Measurements from ENCODE around the gene RSRP1.

Gene RSRP1

DNA sequence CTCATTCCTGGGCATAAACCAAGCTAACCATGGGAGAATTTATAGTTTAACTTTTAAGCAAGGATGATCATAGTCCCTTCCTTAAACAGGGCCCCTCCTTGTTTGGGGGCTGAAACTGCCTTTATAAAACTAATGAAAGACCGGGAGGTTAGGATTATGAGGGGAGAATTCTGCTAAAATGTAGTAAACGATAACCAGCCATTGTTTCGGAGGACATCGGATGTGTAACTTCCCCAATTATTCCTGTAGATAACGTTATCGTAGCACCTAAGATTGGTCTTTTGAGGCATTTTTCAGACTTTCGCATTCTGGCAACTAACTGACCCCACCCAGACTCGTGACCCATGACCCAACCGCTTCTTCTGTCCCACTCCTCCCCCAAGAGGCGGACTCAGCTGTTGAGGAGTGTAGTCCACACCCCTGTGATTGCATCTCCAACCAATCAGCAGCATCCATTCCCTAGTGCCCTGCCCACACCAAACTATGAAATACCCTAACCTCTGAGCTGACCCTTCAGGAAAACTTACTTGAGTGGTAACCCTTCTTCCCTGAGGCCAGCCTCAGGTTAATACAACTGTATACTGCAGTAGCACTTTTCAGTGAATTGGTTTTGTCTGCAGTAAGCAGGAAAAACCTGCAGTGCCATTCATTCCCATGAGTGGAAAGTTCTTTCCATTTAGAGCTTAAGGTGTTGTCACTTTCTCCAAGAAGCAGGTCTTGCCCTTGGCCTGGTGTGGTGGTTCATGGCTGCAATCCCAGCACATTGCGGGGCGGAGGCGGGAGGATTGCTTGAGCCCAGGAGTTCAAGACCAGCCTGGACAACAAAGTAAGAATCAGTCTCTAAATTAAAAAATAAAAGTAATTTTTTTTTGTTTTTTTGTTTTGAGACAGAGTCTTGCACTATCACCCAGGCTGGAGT is 14.1 kb downstream of the RSRP1 start:
- DNase-seq: peak; percentile 97 to 99
- TF ChIP-seq POLR2A (IDR thresholded peaks at IDR 0.05; ENCODE audit: low read length) (peak; percentile 86), GATA1 (IDR thresholded peaks at IDR 0.05; ENCODE audit: low read depth, low read length) (peak; percentile 72)

DNA sequence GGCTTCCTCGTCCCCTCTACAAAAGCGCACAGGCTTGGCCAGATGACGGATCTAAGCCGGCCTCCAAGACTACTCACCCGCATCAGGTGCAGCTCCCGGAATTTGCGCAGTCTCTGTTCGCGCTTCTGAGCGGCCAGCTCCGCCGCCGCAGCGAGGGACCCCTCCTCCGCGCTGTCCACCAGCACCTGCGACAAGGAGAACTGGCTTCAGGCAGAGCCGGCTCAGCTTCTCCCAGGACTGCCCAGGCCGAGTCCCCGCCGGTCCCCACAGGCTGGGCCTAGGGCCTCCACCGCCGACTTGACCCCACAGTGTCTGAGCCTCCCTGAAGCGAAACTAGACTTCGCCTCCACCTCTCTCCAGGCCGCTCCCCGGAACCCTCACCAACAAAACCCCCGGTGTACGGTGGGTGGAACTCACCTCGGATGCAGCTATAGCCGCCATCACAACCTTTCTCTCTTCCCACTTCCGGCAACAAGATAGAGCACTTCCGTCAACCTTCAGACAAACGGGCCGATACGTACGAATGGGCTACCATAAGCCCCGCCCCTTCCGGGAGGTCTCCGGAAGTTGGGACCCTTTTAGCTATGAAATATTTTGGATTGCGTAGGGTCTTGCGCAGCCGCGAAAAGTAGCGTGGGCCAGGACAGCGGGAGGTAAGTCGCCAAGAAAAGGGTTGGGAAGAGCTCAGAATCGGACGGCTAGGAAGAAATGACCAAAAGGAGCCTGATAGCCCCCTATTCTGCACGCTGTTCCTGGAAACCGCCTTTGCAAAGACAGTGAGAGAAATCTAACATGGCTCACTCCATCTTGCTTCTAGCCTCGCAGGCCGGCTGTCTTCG is 15.0 kb downstream of the RSRP1 start, which contains the start of gene SYF2:
Gene SYF2 (minus strand): TSS at position 476 of the 839 bp plus-strand sequence. CDS start 35 bp downstream, at position 441.
- DNase-seq: peak; percentile 95 to 96
- TF ChIP-seq POLR2A (IDR thresholded peaks at IDR 0.05; ENCODE audit: low read length) (peak; percentile 84), GATA1 (IDR thresholded peaks at IDR 0.05; ENCODE audit: low read depth, low read length) (no peak)

DNA sequence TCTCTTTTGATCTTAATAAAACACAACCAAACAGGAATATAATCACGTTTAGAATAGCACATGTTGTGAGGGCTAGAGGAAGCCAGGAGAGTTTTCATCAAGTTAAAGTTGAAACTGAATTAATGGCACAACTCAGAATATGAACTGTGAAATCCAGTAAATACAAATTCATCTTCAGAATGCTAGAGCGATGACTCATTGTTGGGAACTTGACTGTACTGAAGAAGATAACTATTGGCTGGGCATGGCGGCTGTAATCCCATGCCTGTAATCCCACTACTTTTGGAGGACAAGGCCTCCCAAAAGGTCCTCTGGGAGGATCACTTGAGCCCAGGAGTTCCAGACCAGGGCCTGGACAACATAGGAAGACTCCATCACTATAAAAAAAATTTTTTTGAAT is 23.8 kb downstream of the RSRP1 start:
- TF ChIP-seq GATA1 (IDR thresholded peaks at IDR 0.05; ENCODE audit: low read depth, low read length) (no peak), POLR2A (IDR thresholded peaks at IDR 0.05; ENCODE audit: low read length) (no peak)
- DNase-seq: peak in 1 of 2 experiments; percentile 45

DNA sequence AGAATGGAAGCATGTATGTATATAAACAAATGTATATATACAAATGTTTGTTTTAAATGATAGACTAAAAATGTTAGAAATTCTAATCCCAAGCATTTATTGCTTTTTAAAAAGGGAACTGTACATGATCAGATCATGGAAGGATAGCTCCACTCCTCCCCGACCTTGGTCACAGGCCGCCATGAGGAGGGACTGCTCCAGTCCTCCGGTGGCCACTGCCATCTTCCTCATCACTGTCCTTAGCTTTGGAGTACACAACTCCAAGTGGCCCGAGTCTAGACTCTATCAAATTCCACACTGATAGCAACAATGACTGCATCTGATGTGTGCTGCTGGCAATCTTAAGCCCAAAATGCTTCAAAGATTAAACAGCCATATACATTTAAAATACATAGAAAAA is 24.6 kb downstream of the RSRP1 start:
- no peak for DNase-seq
- TF ChIP-seq GATA1 (IDR thresholded peaks at IDR 0.05; ENCODE audit: low read depth, low read length) (no peak), POLR2A (IDR thresholded peaks at IDR 0.05; ENCODE audit: low read length) (no peak)

DNA sequence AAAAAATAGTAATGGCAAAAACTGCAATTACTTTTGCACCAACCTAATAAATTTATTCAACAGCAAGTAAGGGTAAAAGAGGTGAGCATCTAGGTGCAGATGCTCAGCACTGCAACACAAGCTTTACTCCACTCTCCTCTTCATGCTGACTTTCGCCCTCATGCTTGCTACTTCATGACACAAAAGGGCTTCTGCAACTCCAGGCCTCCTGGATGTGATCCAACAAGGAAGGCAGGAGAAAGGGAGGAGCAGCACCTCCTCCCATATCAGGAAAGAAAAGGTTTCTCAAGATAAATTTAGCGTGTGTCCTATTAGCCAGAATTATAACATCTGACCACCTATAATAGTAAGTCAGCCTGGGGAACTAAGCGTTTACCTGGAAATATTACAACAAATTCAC is 26.6 kb downstream of the RSRP1 start:
- TF ChIP-seq GATA1 (IDR thresholded peaks at IDR 0.05; ENCODE audit: low read depth, low read length) (no peak), POLR2A (IDR thresholded peaks at IDR 0.05; ENCODE audit: low read length) (no peak)
- no peak for DNase-seq

DNA sequence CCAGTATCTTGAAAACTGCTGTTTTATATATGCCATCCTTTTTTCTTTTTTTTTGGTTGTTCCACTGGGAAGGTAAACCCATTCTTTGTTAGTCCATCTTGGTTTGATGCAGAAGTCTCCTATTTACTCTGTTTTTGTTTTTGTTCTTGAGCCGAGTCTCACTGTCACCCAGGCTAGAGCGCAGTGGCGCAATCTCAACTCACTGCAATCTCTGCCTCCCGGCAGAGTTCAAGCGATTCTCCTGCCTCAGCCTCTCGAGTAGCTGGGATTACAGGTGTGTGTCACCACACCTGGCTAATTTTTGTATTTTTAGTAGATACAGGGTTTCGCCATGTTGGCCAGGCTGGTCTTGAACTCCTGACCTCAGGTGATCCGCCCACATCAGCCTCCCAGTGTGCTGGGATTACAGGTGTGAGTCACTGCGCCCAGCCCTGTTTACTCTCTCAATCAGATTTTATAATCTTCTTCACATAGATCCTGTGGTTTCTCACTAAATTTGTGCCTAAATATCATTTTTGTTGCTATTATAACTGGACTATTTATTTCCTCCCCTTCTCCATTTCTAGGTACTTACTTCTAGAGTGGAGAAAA is 27.5 kb downstream of the RSRP1 start:
- TF ChIP-seq POLR2A (IDR thresholded peaks at IDR 0.05; ENCODE audit: low read length) (no peak), GATA1 (IDR thresholded peaks at IDR 0.05; ENCODE audit: low read depth, low read length) (no peak)
- DNase-seq: no peak

DNA sequence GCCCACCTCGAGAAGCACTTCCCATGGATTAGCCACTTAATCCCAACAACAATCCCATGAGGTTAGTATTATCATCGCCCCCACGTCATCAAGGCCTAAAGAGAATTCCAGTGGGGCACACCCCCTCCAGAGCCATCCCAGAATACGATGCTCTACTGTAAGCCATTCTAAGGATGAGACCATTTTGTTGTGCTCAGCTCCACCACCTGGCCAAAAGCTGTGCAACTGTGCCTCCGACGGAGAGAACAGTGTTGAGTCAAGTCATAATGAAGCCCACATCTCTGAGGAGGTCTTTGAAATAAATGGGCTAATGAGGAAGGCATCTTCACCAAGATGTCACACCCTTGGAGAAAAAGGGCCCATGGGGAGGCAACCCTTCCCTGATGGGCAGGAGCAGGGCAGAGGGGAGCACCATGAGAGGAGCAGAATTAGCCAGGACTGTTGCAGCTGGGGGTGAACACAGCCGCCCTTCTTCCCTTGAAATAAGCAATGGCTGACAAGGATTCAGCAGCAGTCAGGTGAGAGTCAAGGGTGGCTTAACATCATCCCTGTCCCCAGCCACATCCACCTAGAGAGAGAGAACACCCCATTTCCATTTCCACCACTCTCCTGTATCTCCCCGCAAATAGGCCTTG is 29.5 kb downstream of the RSRP1 start:
- TF ChIP-seq GATA1 (IDR thresholded peaks at IDR 0.05; ENCODE audit: low read depth, low read length) (no peak), POLR2A (IDR thresholded peaks at IDR 0.05; ENCODE audit: low read length) (no peak)
- DNase-seq: no peak

DNA sequence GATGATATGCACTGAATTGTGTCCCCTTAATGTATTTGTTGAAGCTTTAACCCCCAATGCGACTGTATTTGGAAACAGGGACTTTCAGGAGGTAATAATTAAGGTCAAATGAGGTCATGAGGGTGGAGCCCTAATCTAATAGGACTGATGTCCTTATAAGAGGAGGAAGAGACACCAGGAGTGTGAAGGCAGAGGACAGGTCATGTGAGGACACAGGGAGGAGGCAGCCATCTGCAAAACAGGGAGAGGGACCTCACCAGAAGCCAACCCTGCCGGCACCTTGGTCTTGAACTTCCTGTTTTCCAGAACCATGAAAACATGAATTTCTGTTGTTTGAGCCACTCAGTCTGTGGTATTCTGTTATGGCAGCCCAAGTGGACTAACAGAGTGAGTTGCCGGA is 30.2 kb downstream of the RSRP1 start:
- peak; percentile 53 to 55 for DNase-seq

DNA sequence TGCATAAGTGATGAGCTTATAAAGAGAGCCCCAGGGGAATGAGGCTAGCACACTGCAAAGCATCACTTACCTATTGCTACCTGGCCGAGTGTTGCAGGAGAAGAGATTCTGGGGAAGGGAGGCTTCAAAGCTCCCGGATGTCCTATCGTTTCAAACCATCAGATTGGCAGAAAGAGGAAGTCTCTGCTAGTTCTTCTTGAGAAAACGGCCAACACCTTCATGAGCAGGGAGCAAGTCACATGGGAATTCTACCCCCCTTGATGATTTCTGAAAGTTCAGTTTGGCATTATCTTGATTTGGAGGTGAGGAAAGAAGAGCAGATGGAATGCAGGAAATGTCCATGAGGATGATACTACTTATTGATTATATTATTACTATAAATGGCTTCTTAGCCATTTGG is 31.1 kb downstream of the RSRP1 start:
- TF ChIP-seq GATA1 (IDR thresholded peaks at IDR 0.05; ENCODE audit: low read depth, low read length): no peak
- TF ChIP-seq POLR2A (IDR thresholded peaks at IDR 0.05; ENCODE audit: low read length): no peak
- no peak for DNase-seq

More for the DNA sequence above, 30.2 kb downstream of the RSRP1 start:
- no peak for TF ChIP-seq POLR2A (IDR thresholded peaks at IDR 0.05; ENCODE audit: low read length)
- TF ChIP-seq GATA1 (IDR thresholded peaks at IDR 0.05; ENCODE audit: low read depth, low read length): no peak

DNA sequence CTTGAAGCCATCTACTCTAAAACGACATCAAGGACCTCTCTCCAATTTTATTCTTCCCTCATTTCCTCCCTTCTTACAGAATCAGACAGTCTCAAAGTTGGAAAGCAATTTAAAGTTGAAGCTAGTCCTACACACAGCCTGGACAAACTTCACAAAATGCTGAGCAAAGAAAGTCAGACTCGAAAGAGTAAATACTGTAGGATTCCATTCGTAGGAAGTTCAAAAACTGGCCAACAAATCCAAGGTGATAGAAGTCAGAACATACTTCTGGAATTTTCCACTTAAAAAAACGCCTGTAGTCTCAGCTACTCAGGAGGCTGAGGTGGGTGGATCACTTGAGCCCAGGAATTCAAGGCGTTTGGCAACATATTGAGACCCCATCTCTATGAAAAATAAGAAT is 34.5 kb downstream of the RSRP1 start:
- TF ChIP-seq GATA1 (IDR thresholded peaks at IDR 0.05; ENCODE audit: low read depth, low read length) (no peak), POLR2A (IDR thresholded peaks at IDR 0.05; ENCODE audit: low read length) (no peak)

DNA sequence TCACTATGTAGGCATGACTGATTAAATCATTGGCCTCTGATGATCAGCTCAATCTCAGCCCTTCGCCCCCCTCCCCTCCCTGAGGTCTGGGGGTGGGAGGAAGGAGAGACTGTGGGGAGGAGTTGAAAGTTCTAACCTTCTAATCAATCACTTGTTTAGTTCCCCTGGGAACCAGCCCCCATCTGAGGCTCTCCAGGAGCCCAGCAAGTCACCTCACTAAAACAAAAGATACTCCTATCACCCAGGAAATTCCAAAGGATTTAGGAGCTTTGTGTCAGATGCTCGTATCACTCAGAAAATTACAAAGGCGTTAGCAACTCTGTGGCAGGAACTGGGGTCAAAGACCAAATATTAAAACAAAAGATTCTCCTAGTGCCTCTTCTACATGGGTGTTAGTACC is 36.5 kb downstream of the RSRP1 start:
- DNase-seq: no peak
- TF ChIP-seq GATA1 (IDR thresholded peaks at IDR 0.05; ENCODE audit: low read depth, low read length): no peak
- no peak for TF ChIP-seq POLR2A (IDR thresholded peaks at IDR 0.05; ENCODE audit: low read length)

More for the DNA sequence above, 34.5 kb downstream of the RSRP1 start:
- DNase-seq: no peak

DNA sequence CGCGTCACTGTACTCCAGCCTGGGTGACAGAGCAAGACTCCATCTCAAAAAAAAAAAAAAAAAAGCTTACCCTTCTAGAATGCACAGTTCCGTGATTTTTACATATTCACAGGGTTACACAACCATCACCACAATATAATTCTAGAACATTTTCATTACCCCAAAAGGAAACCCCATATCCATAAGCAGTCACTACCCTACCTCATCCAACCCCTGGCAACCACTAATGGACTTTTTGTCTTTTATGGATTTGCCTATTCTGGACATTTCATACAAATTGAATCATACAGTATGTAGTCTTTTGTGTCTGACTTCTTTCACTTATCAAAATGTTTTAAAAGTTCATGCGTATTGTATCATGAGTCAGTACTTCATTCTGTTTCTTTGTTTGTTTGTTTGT is 37.7 kb downstream of the RSRP1 start:
- DNase-seq: no peak
- TF ChIP-seq POLR2A (IDR thresholded peaks at IDR 0.05; ENCODE audit: low read length) (no peak), GATA1 (IDR thresholded peaks at IDR 0.05; ENCODE audit: low read depth, low read length) (no peak)

DNA sequence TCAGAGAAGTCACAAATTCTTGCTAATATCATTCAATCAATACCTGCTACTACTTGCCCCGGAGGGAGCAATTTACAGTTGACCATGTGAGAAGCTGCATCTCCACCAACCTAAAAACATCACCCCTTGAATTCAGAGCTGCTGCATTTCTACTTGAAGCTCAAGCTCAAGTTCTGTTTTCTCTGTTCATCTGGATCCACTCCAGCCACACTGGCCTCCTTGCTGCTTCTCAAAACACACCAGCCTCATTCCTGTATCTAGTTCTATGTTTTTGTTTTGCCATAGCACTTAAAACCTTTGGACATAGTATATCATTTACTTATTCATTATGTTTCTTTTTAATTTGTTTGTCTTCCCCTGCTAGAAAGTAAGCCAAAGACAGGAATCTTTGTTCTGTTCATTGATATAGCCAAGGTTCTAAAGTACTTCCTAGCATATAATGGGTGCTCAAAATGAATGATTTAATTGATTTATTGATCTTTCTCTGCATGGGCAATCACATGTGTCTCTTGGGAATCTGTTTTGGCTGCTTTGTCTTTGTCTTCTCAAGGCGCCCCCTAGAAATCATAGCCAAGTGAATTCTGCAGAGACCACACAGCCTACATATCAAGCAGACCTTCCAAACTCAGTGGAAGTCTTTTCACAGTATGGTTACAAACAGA is 38.6 kb downstream of the RSRP1 start:
- no peak for DNase-seq
- no peak for TF ChIP-seq GATA1 (IDR thresholded peaks at IDR 0.05; ENCODE audit: low read depth, low read length)
- TF ChIP-seq POLR2A (IDR thresholded peaks at IDR 0.05; ENCODE audit: low read length): no peak
